H1 (cell line): Measurements from ENCODE around the gene TRIM32.

Source experiments
- CHD2 ChIP-seq: IDR thresholded peaks from 2 replicates; pipeline ENCODE4 v1.6.1; 2012; ENCODE audit warnings: low read length, improper control_type of control experiment
- POLR2A ChIP-seq, 2 experiments: IDR thresholded peaks; 1 replicate in 1 of 2; 2 replicates in 1 of 2; pipeline ENCODE4 v1.6.1; 2011; ENCODE audit warnings: low read depth in 2 of 2, low read length in 2 of 2, mild to moderate bottlenecking in 2 of 2; ENCODE audit errors: control extremely low read depth in 1 of 2
- POLR2AphosphoS5 ChIP-seq: IDR thresholded peaks from 2 replicates; pipeline ENCODE4 v1.6.1; 2011; ENCODE audit warnings: low read depth, low read length
- SP1 ChIP-seq: IDR thresholded peaks from 2 replicates; pipeline ENCODE4 v1.6.1; 2011; ENCODE audit warnings: low read depth, low read length
- SRF ChIP-seq: IDR thresholded peaks from 2 replicates; pipeline ENCODE4 v1.6.1; 2011; ENCODE audit warnings: mild to moderate bottlenecking, low read depth, low read length, moderate library complexity
- TF ChIP-seq, protein P1 (sequence below), 3 experiments: IDR thresholded peaks; 1 replicate in 2 of 3; 2 replicates in 1 of 3; pipeline versions ENCODE4 v1.5.1 to v1.6.1; 2011; ENCODE audit warnings: low read length in 3 of 3, mild to moderate bottlenecking in 3 of 3, inconsistent platforms in 2 of 3, low read depth in 1 of 3, moderate library complexity in 1 of 3; ENCODE audit not compliant: insufficient read depth in 1 of 3; ENCODE audit errors: control extremely low read depth in 1 of 3
- TF ChIP-seq, protein P2 (sequence below): IDR thresholded peaks from 2 replicates; pipeline ENCODE4 v1.6.1; 2011; ENCODE audit warnings: low read depth, mild to moderate bottlenecking, low read length; ENCODE audit not compliant: insufficient read depth

DNA sequence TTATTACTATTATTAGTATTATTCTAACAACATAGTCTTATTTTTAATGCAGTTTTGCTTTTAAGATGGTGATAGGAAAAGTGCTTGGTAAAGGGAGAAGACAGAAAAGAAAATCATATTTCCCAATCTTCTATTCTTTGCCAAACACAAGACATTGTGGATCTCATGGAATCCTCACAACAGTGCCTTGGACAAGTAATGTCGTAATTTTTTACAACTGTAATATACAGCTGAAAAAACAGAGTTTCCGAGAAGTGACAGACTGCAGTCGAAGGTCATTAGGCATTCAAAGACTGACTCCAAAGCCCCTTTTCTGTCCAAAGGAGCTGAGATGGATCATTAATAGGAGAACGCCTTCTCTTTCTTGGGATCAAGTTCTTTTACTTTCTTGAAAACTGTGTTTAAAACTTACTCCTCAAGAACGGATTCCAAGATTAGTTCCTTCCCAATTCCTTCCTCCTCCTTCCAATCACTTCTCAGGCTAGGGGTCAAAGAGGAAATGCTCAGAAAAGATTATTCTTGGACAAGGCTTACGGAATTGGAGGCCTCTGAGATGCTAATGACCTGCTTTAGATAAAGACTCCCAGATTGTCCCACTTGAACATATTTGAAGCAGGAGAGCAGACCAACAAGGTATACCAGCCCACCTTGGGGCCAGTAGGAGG, 24.3 kb upstream of the TRIM32 start:
- TF ChIP-seq, protein P1, sequence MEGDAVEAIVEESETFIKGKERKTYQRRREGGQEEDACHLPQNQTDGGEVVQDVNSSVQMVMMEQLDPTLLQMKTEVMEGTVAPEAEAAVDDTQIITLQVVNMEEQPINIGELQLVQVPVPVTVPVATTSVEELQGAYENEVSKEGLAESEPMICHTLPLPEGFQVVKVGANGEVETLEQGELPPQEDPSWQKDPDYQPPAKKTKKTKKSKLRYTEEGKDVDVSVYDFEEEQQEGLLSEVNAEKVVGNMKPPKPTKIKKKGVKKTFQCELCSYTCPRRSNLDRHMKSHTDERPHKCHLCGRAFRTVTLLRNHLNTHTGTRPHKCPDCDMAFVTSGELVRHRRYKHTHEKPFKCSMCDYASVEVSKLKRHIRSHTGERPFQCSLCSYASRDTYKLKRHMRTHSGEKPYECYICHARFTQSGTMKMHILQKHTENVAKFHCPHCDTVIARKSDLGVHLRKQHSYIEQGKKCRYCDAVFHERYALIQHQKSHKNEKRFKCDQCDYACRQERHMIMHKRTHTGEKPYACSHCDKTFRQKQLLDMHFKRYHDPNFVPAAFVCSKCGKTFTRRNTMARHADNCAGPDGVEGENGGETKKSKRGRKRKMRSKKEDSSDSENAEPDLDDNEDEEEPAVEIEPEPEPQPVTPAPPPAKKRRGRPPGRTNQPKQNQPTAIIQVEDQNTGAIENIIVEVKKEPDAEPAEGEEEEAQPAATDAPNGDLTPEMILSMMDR (IDR thresholded peaks at IDR 0.05; ENCODE audit: control extremely low read depth in 1 of 3, insufficient read depth in 1 of 3, low read depth in 1 of 3, low read length in 3 of 3) = no peak
- TF ChIP-seq POLR2AphosphoS5 = no peak
- TF ChIP-seq SRF = no peak
- TF ChIP-seq POLR2A (IDR thresholded peaks at IDR 0.05; ENCODE audit: control extremely low read depth in 1 of 2, low read depth in 2 of 2, low read length in 2 of 2) = no peak
- no peak for TF ChIP-seq CHD2
- TF ChIP-seq, protein P2, sequence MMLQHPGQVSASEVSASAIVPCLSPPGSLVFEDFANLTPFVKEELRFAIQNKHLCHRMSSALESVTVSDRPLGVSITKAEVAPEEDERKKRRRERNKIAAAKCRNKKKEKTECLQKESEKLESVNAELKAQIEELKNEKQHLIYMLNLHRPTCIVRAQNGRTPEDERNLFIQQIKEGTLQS = no peak
- TF ChIP-seq SP1 = no peak
